DOHH2 (cell line): ENCODE data around the gene ATP2A1.

Experiments
- EZH2phosphoT487 ChIP-seq: fragments of 200-600 bp; sonication (generic); IDR thresholded peaks from 2 replicates; pipeline ENCODE4 v1.6.1; 2017; ENCODE audit warnings: borderline replicate concordance, mild to moderate bottlenecking, antibody characterized with exemption, low read length, moderate library complexity, mixed read lengths
- TF ChIP-seq, protein P1 (sequence below): fragments of 200-600 bp; sonication (generic); IDR thresholded peaks from one replicate; pipeline ENCODE4 v1.5.1; 2014; ENCODE audit warnings: antibody characterized with exemption, mild to moderate bottlenecking, low read depth, low read length; ENCODE audit not compliant: poor library complexity, severe bottlenecking

DNA sequence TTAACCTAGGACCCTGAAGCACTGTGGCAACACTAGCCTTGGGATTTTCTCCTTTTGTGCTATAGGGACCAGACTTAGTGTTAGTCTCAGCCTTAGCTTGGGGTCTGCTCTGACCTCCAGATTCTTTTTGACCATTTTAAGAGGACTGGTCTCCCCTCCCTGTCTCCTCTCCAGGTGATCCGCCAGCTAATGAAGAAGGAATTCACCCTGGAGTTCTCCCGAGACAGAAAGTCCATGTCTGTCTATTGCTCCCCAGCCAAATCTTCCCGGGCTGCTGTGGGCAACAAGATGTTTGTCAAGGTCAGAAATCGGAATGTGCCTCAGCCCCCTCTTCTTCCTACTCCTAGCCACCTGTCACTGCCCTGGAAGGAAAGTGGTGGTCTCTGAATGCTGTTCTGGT, 19.5 kb downstream of the ATP2A1 start:
- TF ChIP-seq, protein P1, sequence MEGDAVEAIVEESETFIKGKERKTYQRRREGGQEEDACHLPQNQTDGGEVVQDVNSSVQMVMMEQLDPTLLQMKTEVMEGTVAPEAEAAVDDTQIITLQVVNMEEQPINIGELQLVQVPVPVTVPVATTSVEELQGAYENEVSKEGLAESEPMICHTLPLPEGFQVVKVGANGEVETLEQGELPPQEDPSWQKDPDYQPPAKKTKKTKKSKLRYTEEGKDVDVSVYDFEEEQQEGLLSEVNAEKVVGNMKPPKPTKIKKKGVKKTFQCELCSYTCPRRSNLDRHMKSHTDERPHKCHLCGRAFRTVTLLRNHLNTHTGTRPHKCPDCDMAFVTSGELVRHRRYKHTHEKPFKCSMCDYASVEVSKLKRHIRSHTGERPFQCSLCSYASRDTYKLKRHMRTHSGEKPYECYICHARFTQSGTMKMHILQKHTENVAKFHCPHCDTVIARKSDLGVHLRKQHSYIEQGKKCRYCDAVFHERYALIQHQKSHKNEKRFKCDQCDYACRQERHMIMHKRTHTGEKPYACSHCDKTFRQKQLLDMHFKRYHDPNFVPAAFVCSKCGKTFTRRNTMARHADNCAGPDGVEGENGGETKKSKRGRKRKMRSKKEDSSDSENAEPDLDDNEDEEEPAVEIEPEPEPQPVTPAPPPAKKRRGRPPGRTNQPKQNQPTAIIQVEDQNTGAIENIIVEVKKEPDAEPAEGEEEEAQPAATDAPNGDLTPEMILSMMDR, result no peak
- TF ChIP-seq EZH2phosphoT487, result no peak
